GM12892 (cell line): Measurements from ENCODE around the gene MAPK8IP1.

Source experiments
- POLR2A ChIP-seq: IDR thresholded peaks from 2 replicates; pipeline ENCODE4 v1.6.1; 2011; ENCODE audit warnings: low read depth, low read length, control low read depth
- POLR2AphosphoS5 ChIP-seq: IDR thresholded peaks from 2 replicates; pipeline ENCODE4 v1.6.1; 2011; ENCODE audit warnings: low read depth, low read length, control low read depth
- TAF1 ChIP-seq: IDR thresholded peaks from 2 replicates; pipeline ENCODE4 v1.6.1; 2011; ENCODE audit warnings: low read depth, mild to moderate bottlenecking, control low read depth, low read length, borderline replicate concordance

GRCh38 chr11:45895553-45896259 is 10.3 kb downstream of the MAPK8IP1 start:
- TF ChIP-seq POLR2A (no peak), TAF1 (no peak), POLR2AphosphoS5 (no peak)
